ENCODE measurements around the gene MED31.

GRCh38 chr17:6639014-6639585, 12.3 kb downstream of the MED31 start:
- TF ChIP-seq CTCF (IDR thresholded peaks at IDR 0.05; ENCODE audit: insufficient read depth, low read depth, low read length) (no peak), EZH2 (IDR thresholded peaks at IDR 0.05; ENCODE audit: insufficient read depth, low read length) (no peak)

All from astrocyte (in vitro differentiated cells and primary cell).